HepG2 (cell line): ENCODE data around the gene RUVBL2. TPM values are rescaled to one million over a fixed set of nuclear protein-coding genes. Genes with fewer than 3 reads are reported as not detected.

Experiments
- EEA1 ChIP-seq: sonication (generic); formaldehyde crosslinking; IDR thresholded peaks from 2 replicates; pipeline ENCODE4 v1.5.1; 2020; ENCODE audit warnings: mild to moderate bottlenecking, missing genetic modification reagents, borderline replicate concordance
- HDAC1 ChIP-seq: sonication (generic); formaldehyde crosslinking; IDR thresholded peaks from 2 replicates; pipeline ENCODE4 v1.5.1; 2020; ENCODE audit warnings: mild to moderate bottlenecking, missing genetic modification reagents
- IRX3 ChIP-seq: sonication (generic); formaldehyde crosslinking; IDR thresholded peaks from 2 replicates; pipeline ENCODE4 v1.8.1; 2023; ENCODE audit warnings: mild to moderate bottlenecking, low read depth, missing genetic modification reagents, borderline replicate concordance
- JUN ChIP-seq: sonication (generic); formaldehyde crosslinking; IDR thresholded peaks from 2 replicates; pipeline ENCODE4 v1.4.0; 2020; ENCODE audit warnings: mild to moderate bottlenecking, missing genetic modification reagents
- MAZ ChIP-seq, 2 experiments: sonication (generic) in 1 of 2; formaldehyde crosslinking in 1 of 2; IDR thresholded peaks; 2 replicates each; pipeline versions ENCODE4 v1.5.0 to v1.6.1; 2012 to 2020; ENCODE audit warnings: low read depth in 2 of 2, mild to moderate bottlenecking in 2 of 2, borderline replicate concordance in 1 of 2, improper control_type of control experiment in 1 of 2, low read length in 1 of 2, missing genetic modification reagents in 1 of 2, moderate library complexity in 1 of 2
- MXD4 ChIP-seq: IDR thresholded peaks from 2 replicates; pipeline ENCODE4 v1.6.1; 2016; ENCODE audit warnings: mild to moderate bottlenecking, missing biosample characterization, missing genetic modification reagents
- NR0B2 ChIP-seq: sonication (generic); formaldehyde crosslinking; IDR thresholded peaks from 2 replicates; pipeline ENCODE4 v1.4.0; 2020; ENCODE audit warnings: mild to moderate bottlenecking, missing genetic modification reagents
- NR2F2 ChIP-seq: IDR thresholded peaks from 2 replicates; pipeline ENCODE4 v1.6.1; 2012; ENCODE audit warnings: low read depth, inconsistent platforms, borderline replicate concordance
- REXO4 ChIP-seq: sonication (generic); formaldehyde crosslinking; IDR thresholded peaks from 2 replicates; pipeline ENCODE4 v1.8.0; 2022; ENCODE audit warnings: missing genetic modification reagents, mild to moderate bottlenecking, borderline replicate concordance
- SIN3B ChIP-seq: fragments of 150-350 bp; IDR thresholded peaks from 2 replicates; pipeline ENCODE4 v1.6.1; 2014; ENCODE audit warnings: low read length
- ZNF17 ChIP-seq: sonication (generic); formaldehyde crosslinking; IDR thresholded peaks from 2 replicates; pipeline ENCODE4 v1.5.0; 2020; ENCODE audit warnings: mild to moderate bottlenecking, missing genetic modification reagents
- ZNF343 ChIP-seq: sonication (generic); formaldehyde crosslinking; IDR thresholded peaks from 2 replicates; pipeline ENCODE4 v1.4.0; 2020; ENCODE audit warnings: mild to moderate bottlenecking, missing genetic modification reagents
- ZNF460 ChIP-seq: sonication (generic); formaldehyde crosslinking; IDR thresholded peaks from 2 replicates; pipeline ENCODE4 v1.5.1; 2020; ENCODE audit warnings: missing genetic modification reagents, mild to moderate bottlenecking, borderline replicate concordance
- ZNF556 ChIP-seq: sonication (generic); formaldehyde crosslinking; IDR thresholded peaks from 2 replicates; pipeline ENCODE4 v1.4.0; 2020; ENCODE audit warnings: mild to moderate bottlenecking, missing genetic modification reagents, borderline replicate concordance
- ZNF557 ChIP-seq: sonication (generic); formaldehyde crosslinking; IDR thresholded peaks from 2 replicates; pipeline ENCODE4 v1.4.0; 2020; ENCODE audit warnings: missing genetic modification reagents
- ZNF670 ChIP-seq: sonication (generic); formaldehyde crosslinking; IDR thresholded peaks from 2 replicates; pipeline ENCODE4 v1.8.0; 2022; ENCODE audit warnings: mild to moderate bottlenecking, missing genetic modification reagents, borderline replicate concordance
- polyA plus RNA-seq, 8 experiments: library from polyadenylated mRNA; depleted of rRNA in 3 of 8; stranded (reverse) in 7 of 8; unstranded in 1 of 8; fragments of >200 nt; fragmentation: Illumina TruSeq in 4 of 8; extraction: Trizol in 4 of 8; gene quantifications; 2 replicates each; pipeline versions ENCODE4 v1.2.1 to v1.2.3, GENCODE V29; 2011 to 2016; ENCODE audit warnings: low read depth in 4 of 8, missing spikeins in 1 of 8, mixed read lengths in 1 of 8; ENCODE audit not compliant: insufficient read depth in 1 of 8
- total RNA-seq, 5 experiments: library from RNA; depleted of rRNA; stranded (reverse); fragments of >200 nt; fragmentation: Illumina TruSeq; extraction: Trizol; gene quantifications; 2 replicates each; pipeline ENCODE4 v1.2.3, GENCODE V29; 2016; ENCODE audit warnings: low read depth in 1 of 5
- TF ChIP-seq, protein P1 (sequence below): sonication (generic); formaldehyde crosslinking; IDR thresholded peaks from 2 replicates; pipeline ENCODE4 v1.4.0; 2020; ENCODE audit warnings: missing genetic modification reagents, borderline replicate concordance
- TF ChIP-seq, protein P2 (sequence below): sonication (generic); formaldehyde crosslinking; conservative IDR thresholded peaks from 2 replicates; pipeline ENCODE4 v1.8.0; 2022; ENCODE audit warnings: mild to moderate bottlenecking, moderate library complexity, missing genetic modification reagents
- TF ChIP-seq, protein P3 (sequence below): fragments of 450-650 bp; IDR thresholded peaks from 2 replicates; pipeline ENCODE4 v1.6.1; 2017
- TF ChIP-seq, protein P4 (sequence below): sonication (generic); formaldehyde crosslinking; IDR thresholded peaks from 2 replicates; pipeline ENCODE4 v1.4.0; 2020; ENCODE audit warnings: mild to moderate bottlenecking, missing genetic modification reagents
- TF ChIP-seq, protein P5 (sequence below): sonication (generic); formaldehyde crosslinking; IDR thresholded peaks from 2 replicates; pipeline ENCODE4 v1.5.0; 2020; ENCODE audit warnings: missing genetic modification reagents, mild to moderate bottlenecking, borderline replicate concordance

The RUVBL2 gene
- total and polyA plus RNA-seq, 2 of the 13 experiments (the other 11 are each of a cell fraction or from before 2014, with no cell fraction given) = 120 to 122 TPM

GRCh38 chr19:48954595-48955307 is 38.9 kb upstream of the RUVBL2 start, which contains the start of gene BAX (continued):
- peak; percentile 75; the same call in 1 of the 2 replicates for TF ChIP-seq IRX3 (CRISPR knock-in tag)
- peak; percentile 56; the same call in 1 of the 2 replicates for TF ChIP-seq NR0B2 (CRISPR knock-in tag)
- TF ChIP-seq, protein P1, sequence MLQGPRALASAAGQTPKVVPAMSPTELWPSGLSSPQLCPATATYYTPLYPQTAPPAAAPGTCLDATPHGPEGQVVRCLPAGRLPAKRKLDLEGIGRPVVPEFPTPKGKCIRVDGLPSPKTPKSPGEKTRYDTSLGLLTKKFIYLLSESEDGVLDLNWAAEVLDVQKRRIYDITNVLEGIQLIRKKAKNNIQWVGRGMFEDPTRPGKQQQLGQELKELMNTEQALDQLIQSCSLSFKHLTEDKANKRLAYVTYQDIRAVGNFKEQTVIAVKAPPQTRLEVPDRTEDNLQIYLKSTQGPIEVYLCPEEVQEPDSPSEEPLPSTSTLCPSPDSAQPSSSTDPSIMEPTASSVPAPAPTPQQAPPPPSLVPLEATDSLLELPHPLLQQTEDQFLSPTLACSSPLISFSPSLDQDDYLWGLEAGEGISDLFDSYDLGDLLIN = 0 out of 2 replicates have a peak, but pooled peaks have one; percentile 49
- TF ChIP-seq MAZ (IDR thresholded peaks at IDR 0.05; ENCODE audit: borderline replicate concordance, low read depth, low read length) = no peak
- peak; percentile 80; the same call in 1 of the 2 replicates for TF ChIP-seq MAZ (CRISPR knock-in tag; IDR thresholded peaks at IDR 0.05; ENCODE audit: low read depth)
- TF ChIP-seq ZNF557 (CRISPR knock-in tag) = 0 out of 2 replicates have a peak, but pooled peaks have one; percentile 16
- TF ChIP-seq, protein P2, sequence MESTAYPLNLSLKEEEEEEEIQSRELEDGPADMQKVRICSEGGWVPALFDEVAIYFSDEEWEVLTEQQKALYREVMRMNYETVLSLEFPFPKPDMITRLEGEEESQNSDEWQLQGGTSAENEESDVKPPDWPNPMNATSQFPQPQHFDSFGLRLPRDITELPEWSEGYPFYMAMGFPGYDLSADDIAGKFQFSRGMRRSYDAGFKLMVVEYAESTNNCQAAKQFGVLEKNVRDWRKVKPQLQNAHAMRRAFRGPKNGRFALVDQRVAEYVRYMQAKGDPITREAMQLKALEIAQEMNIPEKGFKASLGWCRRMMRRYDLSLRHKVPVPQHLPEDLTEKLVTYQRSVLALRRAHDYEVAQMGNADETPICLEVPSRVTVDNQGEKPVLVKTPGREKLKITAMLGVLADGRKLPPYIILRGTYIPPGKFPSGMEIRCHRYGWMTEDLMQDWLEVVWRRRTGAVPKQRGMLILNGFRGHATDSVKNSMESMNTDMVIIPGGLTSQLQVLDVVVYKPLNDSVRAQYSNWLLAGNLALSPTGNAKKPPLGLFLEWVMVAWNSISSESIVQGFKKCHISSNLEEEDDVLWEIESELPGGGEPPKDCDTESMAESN (CRISPR knock-in tag) = peak; percentile 78; the same call in 1 of the 2 replicates
- TF ChIP-seq JUN (CRISPR knock-in tag) = 0 out of 2 replicates have a peak, but pooled peaks have one; percentile 39
- TF ChIP-seq ZNF17 (CRISPR knock-in tag) = no peak
- peak; percentile 53; the same call in 1 of the 2 replicates for TF ChIP-seq ZNF556 (CRISPR knock-in tag)
- TF ChIP-seq, protein P3, sequence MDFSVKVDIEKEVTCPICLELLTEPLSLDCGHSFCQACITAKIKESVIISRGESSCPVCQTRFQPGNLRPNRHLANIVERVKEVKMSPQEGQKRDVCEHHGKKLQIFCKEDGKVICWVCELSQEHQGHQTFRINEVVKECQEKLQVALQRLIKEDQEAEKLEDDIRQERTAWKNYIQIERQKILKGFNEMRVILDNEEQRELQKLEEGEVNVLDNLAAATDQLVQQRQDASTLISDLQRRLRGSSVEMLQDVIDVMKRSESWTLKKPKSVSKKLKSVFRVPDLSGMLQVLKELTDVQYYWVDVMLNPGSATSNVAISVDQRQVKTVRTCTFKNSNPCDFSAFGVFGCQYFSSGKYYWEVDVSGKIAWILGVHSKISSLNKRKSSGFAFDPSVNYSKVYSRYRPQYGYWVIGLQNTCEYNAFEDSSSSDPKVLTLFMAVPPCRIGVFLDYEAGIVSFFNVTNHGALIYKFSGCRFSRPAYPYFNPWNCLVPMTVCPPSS = no peak
- TF ChIP-seq, protein P4, sequence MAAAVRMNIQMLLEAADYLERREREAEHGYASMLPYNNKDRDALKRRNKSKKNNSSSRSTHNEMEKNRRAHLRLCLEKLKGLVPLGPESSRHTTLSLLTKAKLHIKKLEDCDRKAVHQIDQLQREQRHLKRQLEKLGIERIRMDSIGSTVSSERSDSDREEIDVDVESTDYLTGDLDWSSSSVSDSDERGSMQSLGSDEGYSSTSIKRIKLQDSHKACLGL = peak; percentile 78
- 0 out of 2 replicates have a peak, but pooled peaks have one; percentile 30 for TF ChIP-seq SIN3B
- TF ChIP-seq EEA1 (CRISPR knock-in tag) = 0 out of 2 replicates have a peak, but pooled peaks have one; percentile 62
- no peak for TF ChIP-seq ZNF343
- no peak for TF ChIP-seq ZNF670 (CRISPR knock-in tag)
- TF ChIP-seq NR2F2 = no peak
- peak; percentile 65; the same call in 1 of the 2 replicates for TF ChIP-seq HDAC1 (CRISPR knock-in tag)
- TF ChIP-seq REXO4 (CRISPR knock-in tag) = no peak
- peak; percentile 78; the same call in 1 of the 2 replicates for TF ChIP-seq MXD4 (CRISPR knock-in tag)
- TF ChIP-seq, protein P5, sequence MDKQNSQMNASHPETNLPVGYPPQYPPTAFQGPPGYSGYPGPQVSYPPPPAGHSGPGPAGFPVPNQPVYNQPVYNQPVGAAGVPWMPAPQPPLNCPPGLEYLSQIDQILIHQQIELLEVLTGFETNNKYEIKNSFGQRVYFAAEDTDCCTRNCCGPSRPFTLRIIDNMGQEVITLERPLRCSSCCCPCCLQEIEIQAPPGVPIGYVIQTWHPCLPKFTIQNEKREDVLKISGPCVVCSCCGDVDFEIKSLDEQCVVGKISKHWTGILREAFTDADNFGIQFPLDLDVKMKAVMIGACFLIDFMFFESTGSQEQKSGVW (CRISPR knock-in tag) = no peak
- no peak for TF ChIP-seq ZNF460
